SK-N-SH (cell line): Measurements from ENCODE around the gene GART. TPM values are rescaled to one million over a fixed set of nuclear protein-coding genes. Genes with fewer than 3 reads are reported as not detected.
"Not testable (repeated sequence)": the region's sequence is repeated elsewhere in the genome, so short reads cannot be mapped to it uniquely, and the experiment has no call there.

Source experiments
- CTCF ChIA-PET: fragments of 300-600, 350-600 bp; formaldehyde crosslinking; extraction: SDS; loops from one replicate; lab custom pipeline; 2021; lab: Yijun Ruan, JAX
- POLR2A ChIA-PET: fragments of 350-600 bp; sonication (Branson Sonifier 250); formaldehyde crosslinking; extraction: SDS; loops from one replicate; lab custom pipeline; 2020; ENCODE audit warnings: antibody characterized with exemption, inconsistent platforms; lab: Yijun Ruan, JAX
- DNase-seq: peaks from one replicate; pipeline ENCODE4 v3.0.0; 2012
- H2AFZ ChIP-seq: fragments of 200-600 bp; sonication (generic); 2 replicates; pipeline ENCODE4 v1.8.1; 2016; ENCODE audit warnings: antibody characterized with exemption, mild to moderate bottlenecking, low read depth
- H3F3A ChIP-seq: fragments of 200-600 bp; sonication (generic); replicated peaks from 2 replicates; pipeline ENCODE3; 2016; ENCODE audit warnings: antibody characterized with exemption, mild to moderate bottlenecking; ENCODE audit not compliant: insufficient read depth
- H3K27ac ChIP-seq, 2 experiments: fragments of 200-500 bp in 1 of 2; fragments of 200-600 bp in 1 of 2; sonication (Bioruptor generic) in 1 of 2; sonication (generic), shearing (Covaris generic) in 1 of 2; 2 replicates each; pipeline versions ENCODE4 v1.5.1 to v1.6.1; 2014 to 2016; ENCODE audit warnings: low read depth in 2 of 2, inconsistent platforms in 1 of 2, low read length in 1 of 2, mild to moderate bottlenecking in 1 of 2, mixed read lengths in 1 of 2
- H3K27me3 ChIP-seq: fragments of 200-600 bp; sonication (generic), shearing (Covaris generic); 2 replicates; pipeline ENCODE4 v1.6.1; 2016; ENCODE audit warnings: mixed run types; ENCODE audit not compliant: insufficient read depth
- H3K36me3 ChIP-seq, 2 experiments: fragments of 200-500 bp in 1 of 2; fragments of 200-600 bp in 1 of 2; sonication (Bioruptor generic) in 1 of 2; sonication (generic) in 1 of 2; replicated peaks in 1 of 2; 2 replicates each; pipeline versions ENCODE3 to v1.5.1; 2014 to 2016; ENCODE audit warnings: low read length in 1 of 2, mild to moderate bottlenecking in 1 of 2; ENCODE audit not compliant: insufficient read depth in 2 of 2, control insufficient read depth in 1 of 2
- H3K4me1 ChIP-seq, 2 experiments: fragments of 200-500 bp in 1 of 2; fragments of 200-600 bp in 1 of 2; sonication (Bioruptor generic) in 1 of 2; sonication (generic), shearing (Covaris generic) in 1 of 2; 2 replicates each; pipeline versions ENCODE4 v1.5.1 to v1.6.1; 2014 to 2016; ENCODE audit warnings: low read depth in 1 of 2, low read length in 1 of 2, mixed run types in 1 of 2; ENCODE audit not compliant: insufficient read depth in 2 of 2, control insufficient read depth in 1 of 2
- H3K4me2 ChIP-seq: fragments of 200-600 bp; sonication (generic), shearing (Covaris generic); 2 replicates; pipeline ENCODE4 v1.6.1; 2017; ENCODE audit warnings: mixed run types
- H3K4me3 ChIP-seq, 2 experiments: fragments of 200-500 bp in 1 of 2; fragments of 200-600 bp in 1 of 2; sonication (Bioruptor generic) in 1 of 2; sonication (generic), shearing (Covaris generic) in 1 of 2; 2 replicates each; pipeline versions ENCODE4 v1.5.1 to v1.8.1; 2014 to 2016; ENCODE audit warnings: low read depth in 2 of 2, inconsistent platforms in 1 of 2, low read length in 1 of 2, mild to moderate bottlenecking in 1 of 2, mixed read lengths in 1 of 2, moderate library complexity in 1 of 2
- H3K79me2 ChIP-seq: fragments of 200-600 bp; sonication (generic); 2 replicates; pipeline ENCODE4 v1.8.1; 2017; ENCODE audit warnings: mild to moderate bottlenecking; ENCODE audit not compliant: insufficient read depth
- H3K9ac ChIP-seq: fragments of 200-600 bp; sonication (generic); 2 replicates; pipeline ENCODE4 v1.6.1; 2017; ENCODE audit warnings: mixed run types
- H3K9me2 ChIP-seq: fragments of 200-600 bp; sonication (generic); 2 replicates; pipeline ENCODE4 v1.6.1; 2017; ENCODE audit warnings: mixed run types
- H3K9me3 ChIP-seq: fragments of 200-600 bp; sonication (generic); 2 replicates; pipeline ENCODE4 v1.6.1; 2017; ENCODE audit warnings: mixed run types, mild to moderate bottlenecking, moderate library complexity
- H4K20me1 ChIP-seq: fragments of 200-600 bp; sonication (generic); 2 replicates; pipeline ENCODE4 v1.6.1; 2017; ENCODE audit warnings: mild to moderate bottlenecking, mixed run types; ENCODE audit not compliant: insufficient read depth
- EZH2phosphoT487 ChIP-seq: fragments of 200-600 bp; sonication (generic); IDR thresholded peaks from 2 replicates; pipeline ENCODE4 v1.6.1; 2017; ENCODE audit warnings: low read depth, mixed run types, mild to moderate bottlenecking, antibody characterized with exemption, moderate library complexity, borderline replicate concordance
- FOSL2 ChIP-seq: IDR thresholded peaks from 2 replicates; pipeline ENCODE4 v1.4.0; 2012; ENCODE audit warnings: low read depth, mild to moderate bottlenecking, moderate library complexity, borderline replicate concordance
- JUND ChIP-seq: IDR thresholded peaks from 2 replicates; pipeline ENCODE4 v1.4.0; 2012
- MAX ChIP-seq: IDR thresholded peaks from 2 replicates; pipeline ENCODE4 v1.4.0; 2012; ENCODE audit warnings: low read depth
- MXI1 ChIP-seq: IDR thresholded peaks from 2 replicates; pipeline ENCODE4 v1.6.1; 2012; ENCODE audit warnings: mild to moderate bottlenecking, low read depth, low read length, improper control_type of control experiment
- PBX3 ChIP-seq: IDR thresholded peaks from 2 replicates; pipeline ENCODE4; 2012
- RFX5 ChIP-seq: IDR thresholded peaks from 2 replicates; pipeline ENCODE4 v1.6.1; 2012; ENCODE audit warnings: mild to moderate bottlenecking, improper control_type of control experiment, low read length
- SIN3A ChIP-seq: IDR thresholded peaks from 2 replicates; pipeline ENCODE4 v1.6.1; 2012; ENCODE audit warnings: low read depth, mild to moderate bottlenecking, low read length, moderate library complexity, borderline replicate concordance
- SMC3 ChIP-seq: IDR thresholded peaks from 2 replicates; pipeline ENCODE4 v1.6.1; 2012; ENCODE audit warnings: low read depth, low read length, improper control_type of control experiment
- TCF12 ChIP-seq: IDR thresholded peaks from 2 replicates; pipeline ENCODE4 v1.4.0; 2012
- ZBTB33 ChIP-seq: IDR thresholded peaks from 2 replicates; pipeline ENCODE4 v1.4.0; 2012; ENCODE audit warnings: low read depth, borderline replicate concordance
- WGBS: methylation state at CpG from one replicate; pipeline ENCODE4 v1.1.6; 2017; ENCODE audit warnings: low lambda C conversion rate; 5-methylcytosine and 5-hydroxymethylcytosine counted together
- polyA plus RNA-seq, 3 experiments: library from polyadenylated mRNA; depleted of rRNA; stranded (reverse); fragments of >200 nt; gene quantifications; 2 replicates each; pipeline ENCODE4 v1.2.3, GENCODE V29; 2012

GART gene
- polyA plus RNA-seq, 1 of the 3 experiments (the other 2 are of a cell fraction): 17.3 TPM

GRCh38 chr21:33470701-33471100 lies 71.2 kb downstream of the GART start:
- POLR2A ChIA-PET: no interaction called here
- H3K79me2 ChIP-seq: peaks cover 70% of the 10 kb centered on the region
- TF ChIP-seq EZH2phosphoT487 (no peak), PBX3 (no peak), MXI1 (no peak), MAX (no peak), SIN3A (no peak), FOSL2 (no peak), TCF12 (no peak), RFX5 (no peak), ZBTB33 (no peak), SMC3 (no peak), JUND (no peak)
- H3K9me3 ChIP-seq: no peaks in the 10 kb centered on the region
- H3K27ac ChIP-seq: no peak overlapping the region
- H3K36me3 ChIP-seq: peaks cover 0 to 3% of the 10 kb centered on the region in 2 experiments
- no peak overlapping the region for H3K4me3 ChIP-seq
- no peak overlapping the region for H3K4me2 ChIP-seq
- H2AFZ ChIP-seq: no peak overlapping the region
- H3K9me2 ChIP-seq: no peaks in the 10 kb centered on the region
- H3K27me3 ChIP-seq: no peaks in the 10 kb centered on the region
- CTCF ChIA-PET: no interaction called here
- H3F3A ChIP-seq: peaks cover 3% of the 10 kb centered on the region
- no peak for DNase-seq
- no peak overlapping the region for H3K9ac ChIP-seq
- no peaks in the 10 kb centered on the region for H3K4me1 ChIP-seq
- H4K20me1 ChIP-seq: 0 out of 2 replicates have a peak, but pooled peaks cover 3% of the 10 kb centered on the region
- WGBS: 94% methylated on average over 2 of the region's 2 CpGs

- POLR2A ChIA-PET, H3K36me3 ChIP-seq, H3K27me3 ChIP-seq, H2AFZ ChIP-seq, CTCF ChIA-PET, H4K20me1 ChIP-seq, H3K9me3 ChIP-seq, H3K4me3 ChIP-seq, H3K4me2 ChIP-seq, H3K9ac ChIP-seq, H3F3A ChIP-seq, H3K9me2 ChIP-seq, H3K27ac ChIP-seq, H3K4me1 ChIP-seq, DNase-seq: not testable (repeated sequence)
- 91% methylated on average over 4 of the region's 4 CpGs for WGBS
- peaks cover 57% of the 10 kb centered on the region for H3K79me2 ChIP-seq
Measured at GRCh38 chr21:33469183-33469582, 72.7 kb downstream of the GART start.
